Neural progenitor cell (in vitro differentiated cells): ENCODE measurements around the gene HPD. TPM values are rescaled to one million over a fixed set of nuclear protein-coding genes. Genes with fewer than 3 reads are reported as not detected.
A peak's percentile ranks its signal among the peaks of the same experiment; 100 is the strongest.
"Not testable (repeated sequence)": the region's sequence is repeated elsewhere in the genome, so short reads cannot be mapped to it uniquely, and the experiment has no call there.

Experiments
- DNase-seq: peaks from one replicate; pipeline ENCODE4 v3.0.0-alpha.2; 2016; ENCODE audit warnings: low spot score
- H2AFZ ChIP-seq: fragments of 200-600 bp; sonication (generic); replicated peaks from 2 replicates; pipeline ENCODE4 v1.6.1; 2016; ENCODE audit warnings: antibody characterized with exemption
- H3F3A ChIP-seq: fragments of 200-600 bp; sonication (generic); 2 replicates; pipeline ENCODE4 v1.6.1; 2016; ENCODE audit warnings: antibody characterized with exemption, low read depth
- H3K27ac ChIP-seq: fragments of 200-600 bp; sonication (generic); 2 replicates; pipeline ENCODE4 v1.5.1; 2016; ENCODE audit warnings: mild to moderate bottlenecking
- H3K27me3 ChIP-seq: fragments of 200-600 bp; sonication (generic); 2 replicates; pipeline ENCODE4 v1.6.1; 2016; ENCODE audit warnings: mild to moderate bottlenecking, moderate library complexity
- H3K36me3 ChIP-seq: fragments of 200-600 bp; sonication (generic); 2 replicates; pipeline ENCODE4 v1.5.1; 2016
- H3K4me1 ChIP-seq: fragments of 200-600 bp; sonication (generic); 2 replicates; pipeline ENCODE4 v1.6.1; 2016; ENCODE audit warnings: mixed run types
- H3K4me2 ChIP-seq: fragments of 200-600 bp; sonication (generic); 2 replicates; pipeline ENCODE4 v1.6.1; 2016
- H3K4me3 ChIP-seq: fragments of 200-600 bp; sonication (generic); 2 replicates; pipeline ENCODE4 v1.5.1; 2016
- H3K79me2 ChIP-seq: fragments of 200-600 bp; sonication (generic); 2 replicates; pipeline ENCODE4 v1.6.1; 2016; ENCODE audit warnings: low read depth
- H3K9ac ChIP-seq: fragments of 200-600 bp; sonication (generic); 2 replicates; pipeline ENCODE4 v1.6.1; 2016
- H3K9me3 ChIP-seq: fragments of 200-600 bp; sonication (generic); 2 replicates; pipeline ENCODE4 v1.5.1; 2016; ENCODE audit warnings: low read depth
- H4K20me1 ChIP-seq: fragments of 200-600 bp; sonication (generic); 2 replicates; pipeline ENCODE4 v1.6.1; 2016; ENCODE audit warnings: low read depth
- H3K27ac Mint-ChIP-seq: 3 replicates; pipeline ENCODE4 v1.8.0; 2021; ENCODE audit warnings: mixed read lengths
- H3K27me3 Mint-ChIP-seq: 2 replicates; pipeline ENCODE4 v1.8.0; 2022; ENCODE audit warnings: low read depth, mild to moderate bottlenecking, inconsistent platforms, moderate library complexity, mixed read lengths; ENCODE audit not compliant: insufficient read depth
- H3K36me3 Mint-ChIP-seq: 3 replicates; pipeline ENCODE4 v1.8.0; 2021; ENCODE audit warnings: mixed read lengths
- H3K4me1 Mint-ChIP-seq: 3 replicates; pipeline ENCODE4 v1.8.0; 2021; ENCODE audit warnings: mixed read lengths
- H3K4me3 Mint-ChIP-seq: 3 replicates; pipeline ENCODE4 v1.8.0; 2021; ENCODE audit warnings: mild to moderate bottlenecking, moderate library complexity, mixed read lengths
- H3K9me3 Mint-ChIP-seq: 3 replicates; pipeline ENCODE4 v1.8.0; 2020; ENCODE audit warnings: mixed read lengths
- EZH2 ChIP-seq: fragments of 200-600 bp; sonication (generic); IDR thresholded peaks from 2 replicates; pipeline ENCODE4 v1.6.1; 2017; ENCODE audit warnings: antibody characterized with exemption, mild to moderate bottlenecking, moderate library complexity
- EZH2phosphoT487 ChIP-seq: fragments of 200-600 bp; sonication (generic); IDR thresholded peaks from 2 replicates; pipeline ENCODE4 v1.6.1; 2017; ENCODE audit warnings: antibody characterized with exemption
- total RNA-seq: library from RNA; depleted of rRNA; stranded (reverse); fragments of >200 nt; gene quantifications from 2 replicates; pipeline ENCODE4 v1.2.3, GENCODE V29; 2015; ENCODE audit warnings: low replicate concordance
- TF ChIP-seq, protein P1 (sequence below): fragments of 200-600 bp; sonication (generic); IDR thresholded peaks from 2 replicates; pipeline ENCODE4 v1.5.1; 2017; ENCODE audit warnings: antibody characterized with exemption, mild to moderate bottlenecking

Gene HPD
- total RNA-seq, 1 donor from 2014 or later: not detected

DNA sequence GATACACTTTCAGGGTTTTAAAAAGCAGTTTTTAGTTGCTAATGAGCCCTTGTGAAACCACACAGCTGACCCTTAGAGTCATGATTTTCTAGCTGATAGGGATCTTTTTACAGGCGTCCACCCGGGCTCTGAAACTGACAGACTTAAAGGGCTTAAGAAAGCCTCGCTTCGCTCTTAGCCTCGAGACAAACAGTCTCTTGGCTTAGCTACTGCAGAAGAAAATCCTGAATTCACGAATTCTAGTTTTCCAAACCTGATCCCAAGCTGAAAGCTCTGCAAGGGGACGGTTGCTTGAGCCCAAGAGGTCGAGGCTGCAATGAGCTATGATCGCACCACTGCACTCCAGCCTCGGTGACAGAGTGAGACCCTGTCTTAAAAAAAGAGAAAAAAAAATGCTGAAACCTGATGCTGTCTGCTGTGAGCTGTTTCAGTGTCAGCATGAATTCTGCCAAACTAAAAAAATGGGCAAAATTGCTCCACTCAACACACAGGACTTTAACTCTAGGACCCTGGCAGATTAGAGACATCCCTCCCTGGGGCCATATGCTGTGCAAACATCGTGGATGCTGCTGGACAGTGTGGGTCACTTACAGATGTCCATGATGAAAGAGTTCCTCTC is 3.1 kb upstream of the HPD start:
- no peaks in the 10 kb centered on the region for H3K27me3 ChIP-seq
- Mint-ChIP-seq H3K36me3 (no peaks in the 10 kb centered on the region), H3K4me1 (peaks cover 50% of the 10 kb centered on the region), H3K27me3 (peaks cover 4% of the 10 kb centered on the region), H3K4me3 (peak overlapping the region; percentile 43), H3K27ac (peak overlapping the region; percentile 79), H3K9me3 (no peaks in the 10 kb centered on the region)
- peak overlapping the region; percentile 45 for H3K4me2 ChIP-seq
- no peaks in the 10 kb centered on the region for H3K9me3 ChIP-seq
- no peak overlapping the region for H3K9ac ChIP-seq
- H2AFZ ChIP-seq: peak overlapping the region; percentile 61
- peaks cover 11% of the 10 kb centered on the region for H3K4me1 ChIP-seq
- no peaks in the 10 kb centered on the region for H3K36me3 ChIP-seq
- no peaks in the 10 kb centered on the region for H3K79me2 ChIP-seq
- peaks cover 9% of the 10 kb centered on the region for H3F3A ChIP-seq
- H3K27ac ChIP-seq: peak overlapping the region; percentile 34
- no peak overlapping the region for H3K4me3 ChIP-seq
- DNase-seq: peak; percentile 44
- no peaks in the 10 kb centered on the region for H4K20me1 ChIP-seq
- no peak for TF ChIP-seq EZH2
- TF ChIP-seq, protein P1, sequence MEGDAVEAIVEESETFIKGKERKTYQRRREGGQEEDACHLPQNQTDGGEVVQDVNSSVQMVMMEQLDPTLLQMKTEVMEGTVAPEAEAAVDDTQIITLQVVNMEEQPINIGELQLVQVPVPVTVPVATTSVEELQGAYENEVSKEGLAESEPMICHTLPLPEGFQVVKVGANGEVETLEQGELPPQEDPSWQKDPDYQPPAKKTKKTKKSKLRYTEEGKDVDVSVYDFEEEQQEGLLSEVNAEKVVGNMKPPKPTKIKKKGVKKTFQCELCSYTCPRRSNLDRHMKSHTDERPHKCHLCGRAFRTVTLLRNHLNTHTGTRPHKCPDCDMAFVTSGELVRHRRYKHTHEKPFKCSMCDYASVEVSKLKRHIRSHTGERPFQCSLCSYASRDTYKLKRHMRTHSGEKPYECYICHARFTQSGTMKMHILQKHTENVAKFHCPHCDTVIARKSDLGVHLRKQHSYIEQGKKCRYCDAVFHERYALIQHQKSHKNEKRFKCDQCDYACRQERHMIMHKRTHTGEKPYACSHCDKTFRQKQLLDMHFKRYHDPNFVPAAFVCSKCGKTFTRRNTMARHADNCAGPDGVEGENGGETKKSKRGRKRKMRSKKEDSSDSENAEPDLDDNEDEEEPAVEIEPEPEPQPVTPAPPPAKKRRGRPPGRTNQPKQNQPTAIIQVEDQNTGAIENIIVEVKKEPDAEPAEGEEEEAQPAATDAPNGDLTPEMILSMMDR: no peak
- no peak for TF ChIP-seq EZH2phosphoT487

DNA sequence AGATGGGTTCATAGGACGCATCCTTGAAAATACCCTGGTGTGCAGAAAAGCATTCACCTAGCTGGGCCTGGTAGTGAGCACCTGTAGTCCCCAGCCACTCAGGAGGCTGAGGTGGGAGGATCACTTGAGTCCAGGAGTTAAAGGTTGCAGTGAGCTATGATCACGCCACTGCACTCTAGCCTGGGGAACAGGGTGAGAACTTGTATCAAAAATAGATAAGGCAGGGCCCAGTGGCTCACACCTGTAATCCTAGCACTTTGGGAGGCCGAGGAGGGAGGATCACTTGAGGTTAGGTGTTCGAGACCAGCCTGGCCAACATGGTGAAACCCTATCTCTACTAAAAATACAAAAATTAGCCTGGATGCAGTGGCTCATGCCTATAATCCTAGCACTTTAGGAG is 2.0 kb upstream of the HPD start:
- H3K79me2 ChIP-seq, H3K27me3 ChIP-seq, H3K27ac ChIP-seq, DNase-seq, H3K4me3 ChIP-seq, H3K4me2 ChIP-seq, H3K4me3 Mint-ChIP-seq, H3K27me3 Mint-ChIP-seq, H3K36me3 Mint-ChIP-seq, H3K27ac Mint-ChIP-seq, H2AFZ ChIP-seq, H3K9ac ChIP-seq, H4K20me1 ChIP-seq, H3F3A ChIP-seq, H3K9me3 Mint-ChIP-seq, H3K9me3 ChIP-seq, H3K36me3 ChIP-seq: not testable (repeated sequence)
- peaks cover 56% of the 10 kb centered on the region for H3K4me1 Mint-ChIP-seq
- peaks cover 11% of the 10 kb centered on the region for H3K4me1 ChIP-seq

DNA sequence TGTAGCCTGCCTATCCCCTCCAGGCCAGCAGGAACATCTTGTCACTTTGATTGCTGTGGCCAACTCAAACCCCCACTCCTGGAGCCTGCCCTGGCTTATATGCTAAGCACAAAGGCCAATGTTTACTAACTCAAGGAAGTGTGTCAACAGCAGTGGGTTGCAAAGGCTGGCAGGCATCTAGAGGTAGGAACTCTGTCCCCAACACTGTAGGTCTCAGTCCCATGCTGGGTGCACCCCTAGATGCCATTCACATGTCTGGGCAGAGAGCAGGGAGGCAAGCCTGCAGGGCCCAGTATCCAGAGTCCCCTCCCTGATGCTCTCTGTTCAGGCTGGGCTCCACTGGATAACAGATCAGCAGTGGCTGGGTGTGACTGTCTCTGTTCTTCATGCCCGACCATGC is 1.6 kb upstream of the HPD start:
- peaks cover 6% of the 10 kb centered on the region for H3K27me3 Mint-ChIP-seq
- Histone ChIP-seq H3F3A (peaks cover 9% of the 10 kb centered on the region), H3K4me2 (no peak overlapping the region), H3K36me3 (no peaks in the 10 kb centered on the region), H2AFZ (no peak overlapping the region), H3K79me2 (no peaks in the 10 kb centered on the region), H4K20me1 (no peaks in the 10 kb centered on the region), H3K27me3 (no peaks in the 10 kb centered on the region), H3K9me3 (no peaks in the 10 kb centered on the region), H3K9ac (no peak overlapping the region), H3K4me1 (peaks cover 11% of the 10 kb centered on the region), H3K27ac (no peak overlapping the region), H3K4me3 (no peak overlapping the region)
- peaks cover 56% of the 10 kb centered on the region for H3K4me1 Mint-ChIP-seq
- no peak overlapping the region for H3K4me3 Mint-ChIP-seq
- TF ChIP-seq EZH2: no peak
- no peak for TF ChIP-seq EZH2phosphoT487
- TF ChIP-seq, protein P1: no peak
- no peak for DNase-seq
- no peaks in the 10 kb centered on the region for H3K36me3 Mint-ChIP-seq
- no peak overlapping the region for H3K27ac Mint-ChIP-seq
- no peaks in the 10 kb centered on the region for H3K9me3 Mint-ChIP-seq

DNA sequence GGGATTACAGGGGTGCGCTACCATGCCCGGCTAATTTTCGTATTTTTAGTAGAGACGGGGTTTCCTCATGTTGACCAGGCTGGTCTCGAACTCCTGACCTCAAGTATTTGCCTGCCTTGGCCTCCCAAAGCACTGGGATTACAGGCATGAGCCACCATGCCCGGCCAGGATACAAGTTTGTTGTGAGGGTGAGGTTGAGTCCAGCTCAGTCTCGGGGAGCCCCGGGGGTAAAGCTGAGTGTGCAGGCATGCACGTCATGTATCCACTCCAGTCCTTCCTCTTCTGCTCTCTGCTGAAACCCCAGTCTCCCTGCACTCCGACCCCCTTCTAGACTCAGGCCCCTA is 369 bp downstream of the HPD start:
- Mint-ChIP-seq H3K4me3 (peak overlapping the region; percentile 77), H3K27me3 (peaks cover 6% of the 10 kb centered on the region), H3K27ac (peak overlapping the region; percentile 96), H3K4me1 (peaks cover 57% of the 10 kb centered on the region), H3K36me3 (no peaks in the 10 kb centered on the region), H3K9me3 (no peaks in the 10 kb centered on the region)
- Histone ChIP-seq H4K20me1 (no peaks in the 10 kb centered on the region), H3K79me2 (no peaks in the 10 kb centered on the region), H3K9me3 (no peaks in the 10 kb centered on the region), H3K9ac (no peak overlapping the region), H3K4me1 (peaks cover 11% of the 10 kb centered on the region), H3K36me3 (no peaks in the 10 kb centered on the region), H2AFZ (no peak overlapping the region), H3K4me2 (no peak overlapping the region), H3F3A (peaks cover 9% of the 10 kb centered on the region), H3K4me3 (no peak overlapping the region), H3K27ac (no peak overlapping the region), H3K27me3 (no peaks in the 10 kb centered on the region)
- TF ChIP-seq EZH2 (no peak), EZH2phosphoT487 (no peak)
- TF ChIP-seq, protein P1: no peak
- DNase-seq: no peak
